NK-92 treated with Interleukin-12 subunit alpha and Interleukin-12 subunit beta, amount 100 ng/mL, for 24 hours (cell line): ENCODE results near the gene TRIM9.

Experiments used
- DNase-seq: peaks from one replicate; lab custom pipeline; 2025; lab: John Stamatoyannopoulos, UW

Gene TRIM9

GRCh38 chr14:51093371-51094281, 1.3 kb downstream of the TRIM9 start:
- DNase-seq, result no peak

GRCh38 chr14:51092965-51093364, 1.9 kb downstream of the TRIM9 start:
- no peak for DNase-seq

GRCh38 chr14:51089278-51089677, 5.6 kb downstream of the TRIM9 start:
- no peak for DNase-seq

DNA sequence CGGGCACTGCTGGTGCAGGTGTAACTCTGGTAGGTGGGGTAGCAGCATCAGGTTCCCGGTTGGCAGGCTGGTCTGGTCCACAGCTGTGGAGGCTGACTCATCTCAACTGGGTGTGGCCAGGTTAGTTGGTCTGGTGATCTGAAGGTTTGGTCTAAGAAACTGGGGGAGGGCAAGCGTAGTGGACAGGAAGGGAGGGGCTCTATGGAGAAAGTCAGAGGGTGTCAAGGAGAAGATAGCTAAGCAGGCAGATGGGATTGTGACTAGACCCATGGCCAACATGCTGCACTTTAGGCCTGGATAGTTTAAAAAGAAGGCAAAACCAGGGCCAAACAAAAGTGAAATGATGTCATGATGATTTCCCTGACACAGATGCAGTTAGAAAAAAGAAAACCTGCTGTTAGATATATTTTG, 7.9 kb downstream of the TRIM9 start:
- no peak for DNase-seq

GRCh38 chr14:51086044-51086443, 8.9 kb downstream of the TRIM9 start:
- no peak for DNase-seq

GRCh38 chr14:51084962-51085361, 9.9 kb downstream of the TRIM9 start:
- DNase-seq, result no peak

- DNase-seq, result no peak
Observed at GRCh38 chr14:51084507-51084906, 10.4 kb downstream of the TRIM9 start.

- no peak for DNase-seq
Observed at GRCh38 chr14:51082349-51082748, 12.6 kb downstream of the TRIM9 start.

DNA sequence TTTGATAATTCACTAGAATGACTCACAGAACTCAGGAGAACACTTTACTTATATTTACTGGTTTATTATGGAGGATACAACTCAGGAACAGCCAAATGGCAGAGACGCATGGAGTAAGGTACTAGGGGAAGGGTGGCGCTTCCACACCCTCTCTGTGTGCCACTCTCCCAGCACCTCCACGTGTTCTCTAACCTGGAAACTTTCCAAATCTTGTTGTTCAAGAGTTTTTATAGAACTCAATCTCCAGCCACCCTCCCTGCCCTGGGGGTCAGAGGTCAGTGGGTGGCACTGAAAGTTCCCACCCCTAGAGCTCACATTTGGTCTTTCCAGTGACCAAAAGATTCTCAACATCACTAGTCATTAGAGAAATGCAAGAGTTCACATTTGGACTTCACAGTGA, 13.2 kb downstream of the TRIM9 start:
- no peak for DNase-seq

DNA sequence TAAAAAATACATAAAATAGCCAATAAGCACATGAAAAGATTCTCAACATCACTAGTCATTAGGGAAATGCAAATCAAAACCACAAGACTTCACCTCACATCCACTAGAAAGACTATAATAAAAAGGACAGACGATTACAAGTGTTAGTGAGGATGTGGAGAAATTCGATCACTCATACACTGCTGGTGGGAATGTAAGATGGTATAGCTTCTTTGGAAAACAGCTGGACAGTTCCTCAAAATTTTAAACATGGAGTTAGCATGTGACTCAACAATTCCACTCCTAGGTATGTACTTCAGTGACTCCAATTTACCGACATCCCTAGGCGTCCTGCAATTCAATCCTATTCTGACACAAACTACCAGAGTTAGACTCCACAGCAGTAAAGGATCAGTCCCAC, 13.7 kb downstream of the TRIM9 start:
- no peak for DNase-seq

- no peak for DNase-seq
Observed at GRCh38 chr14:51080645-51081044, 14.3 kb downstream of the TRIM9 start.

DNA sequence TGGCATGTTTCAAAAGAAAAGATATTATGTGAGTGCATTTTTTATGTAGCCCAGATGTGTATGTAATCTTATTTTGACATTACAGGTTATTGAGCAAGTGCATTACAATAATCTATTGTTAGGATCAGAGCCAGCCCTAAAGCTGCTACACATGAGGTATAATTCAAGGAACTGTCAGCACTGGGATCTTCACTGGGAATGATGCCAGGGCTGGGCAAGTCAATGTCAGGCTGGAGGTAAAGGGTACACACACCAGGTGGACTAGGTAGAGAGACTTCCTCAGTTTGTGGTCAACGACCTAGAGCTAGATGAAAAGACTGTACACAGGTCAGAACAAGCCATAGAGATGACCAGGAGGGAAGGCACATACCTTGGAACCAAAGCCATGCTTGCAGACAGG, 15.4 kb downstream of the TRIM9 start:
- no peak for DNase-seq

- no peak for DNase-seq
Observed at GRCh38 chr14:51079085-51079484, 15.8 kb downstream of the TRIM9 start.

- no peak for DNase-seq
Observed at GRCh38 chr14:51074701-51075385, 20.1 kb downstream of the TRIM9 start.

DNA sequence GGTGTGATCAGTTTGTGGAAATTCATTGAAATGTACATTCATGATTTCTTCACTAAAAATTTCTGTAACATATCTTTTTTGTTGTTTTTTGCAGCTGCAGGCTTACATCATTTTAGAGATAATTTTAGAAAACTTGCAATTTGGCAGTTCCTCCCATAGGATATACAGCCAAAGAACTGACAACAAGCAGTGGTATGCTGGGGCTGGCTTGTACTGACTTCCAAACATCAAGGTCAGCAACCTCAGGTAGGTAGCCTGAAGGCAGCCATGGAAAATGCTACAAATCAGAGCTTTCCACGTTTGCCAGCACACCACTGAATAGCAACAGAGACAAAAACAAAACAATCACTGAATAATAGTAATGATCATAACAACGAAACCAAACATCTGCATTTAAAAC, 21.2 kb downstream of the TRIM9 start:
- no peak for DNase-seq

DNA sequence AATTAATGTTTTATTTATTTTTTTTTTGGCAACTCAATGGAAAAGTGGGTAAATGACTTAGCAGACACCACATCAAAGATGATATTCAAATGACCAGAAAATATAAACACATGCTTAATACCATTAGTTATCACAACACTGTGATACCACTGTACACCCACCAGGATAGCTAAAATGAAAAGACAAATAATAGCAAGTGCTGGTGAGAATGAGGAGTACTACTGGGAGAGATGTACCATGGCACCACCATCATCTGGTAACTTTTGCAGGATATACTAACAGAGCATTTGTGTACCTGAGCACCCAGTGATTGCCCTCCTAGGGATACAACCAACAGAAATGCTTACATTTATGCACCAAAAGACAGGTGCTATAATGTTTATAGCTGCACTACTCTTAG, 21.9 kb downstream of the TRIM9 start:
- DNase-seq, result no peak

DNA sequence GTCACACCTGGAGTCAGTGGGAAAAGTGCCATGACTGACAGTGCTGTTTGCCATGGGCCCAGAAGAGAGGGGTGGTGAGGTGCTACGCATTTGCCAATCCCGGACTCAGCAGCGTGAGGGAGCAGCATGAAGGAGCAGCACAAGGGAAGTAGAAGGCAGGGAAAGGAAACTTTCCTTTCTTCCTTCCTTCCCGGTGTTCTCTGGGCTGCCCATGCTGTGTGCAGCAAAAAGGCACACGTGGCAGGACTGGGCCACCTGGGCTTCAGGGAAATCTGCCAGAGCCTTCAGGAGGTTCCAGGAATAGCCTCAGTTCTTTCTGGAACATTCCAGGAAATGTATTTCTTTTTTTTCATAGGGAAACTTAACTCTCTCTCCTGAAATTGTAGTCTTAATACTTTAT, 23.0 kb downstream of the TRIM9 start:
- DNase-seq, result no peak

DNA sequence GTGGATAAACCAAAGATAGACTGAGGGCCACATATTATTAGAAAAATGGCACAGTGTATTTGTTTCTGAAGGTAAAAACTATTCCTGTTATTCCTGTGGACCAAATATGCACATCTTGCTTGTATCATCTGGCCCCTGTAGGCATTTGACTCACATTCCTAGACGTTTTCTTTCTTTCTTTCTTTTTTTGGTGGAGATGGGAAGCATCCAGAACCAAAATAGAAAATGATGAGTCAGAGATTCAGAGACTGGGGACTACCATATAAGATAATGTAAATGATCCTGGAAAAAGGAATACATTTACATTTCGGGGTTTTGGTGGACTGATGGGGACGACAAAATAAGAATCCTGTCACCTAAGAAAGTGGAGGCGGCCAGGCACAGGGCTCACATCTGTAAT, 24.2 kb downstream of the TRIM9 start:
- DNase-seq, result no peak

- no peak for DNase-seq
Observed at GRCh38 chr14:51069055-51069454, 25.9 kb downstream of the TRIM9 start.

DNA sequence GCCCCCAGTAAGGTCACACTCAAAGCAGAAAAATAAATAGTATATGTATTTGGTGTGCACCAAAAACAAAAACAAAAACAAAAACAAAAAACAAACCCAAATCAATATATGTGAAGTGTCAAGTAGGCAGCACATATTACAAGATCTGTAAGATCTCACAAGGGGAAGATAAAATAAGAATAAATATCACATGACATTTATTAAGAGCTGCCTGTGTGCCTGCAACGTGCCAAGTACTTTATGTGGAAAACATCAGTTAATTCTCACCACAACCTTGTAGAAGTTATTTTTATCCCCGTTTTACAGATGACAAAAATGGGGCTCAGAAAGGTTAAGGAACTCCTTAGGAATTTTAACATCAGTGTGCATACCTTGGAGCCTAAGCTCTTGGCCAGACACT, 26.6 kb downstream of the TRIM9 start:
- DNase-seq, result no peak

GRCh38 chr14:51067295-51067694, 27.6 kb downstream of the TRIM9 start:
- DNase-seq, result no peak

DNA sequence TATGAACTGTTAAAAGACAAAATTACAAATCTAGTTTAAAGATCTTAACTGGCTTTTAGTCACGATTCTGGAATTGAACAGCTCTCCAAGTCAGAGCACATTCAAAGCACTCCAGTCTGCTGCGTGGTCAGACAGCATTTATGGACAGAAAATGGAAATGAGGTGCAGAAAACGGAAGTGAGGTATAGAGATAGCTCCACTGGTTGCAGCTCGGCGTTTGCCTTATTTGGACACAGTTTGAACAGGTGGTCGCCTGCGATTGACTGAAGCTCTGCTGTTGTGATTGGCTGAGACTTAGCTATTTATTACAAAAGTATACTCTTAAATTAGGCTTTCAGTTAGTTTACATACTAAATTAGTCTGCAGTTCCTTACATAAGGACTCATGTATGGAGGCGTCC, 28.3 kb downstream of the TRIM9 start:
- no peak for DNase-seq

- DNase-seq, result no peak
Observed at GRCh38 chr14:51059032-51059431, 35.9 kb downstream of the TRIM9 start.

- DNase-seq, result no peak
Observed at GRCh38 chr14:51058382-51058781, 36.5 kb downstream of the TRIM9 start.
